Ureter (tissue), 1 donor: Measurements from ENCODE around the gene UNC119. TPM values are rescaled to one million over a fixed set of nuclear protein-coding genes. Genes with fewer than 3 reads are reported as not detected.

Experiments used
- DNase-seq: peaks from one replicate; pipeline ENCODE4 v3.0.0-alpha.2; 2020; ENCODE audit warnings: low spot score
- total RNA-seq: library from RNA; stranded (reverse); gene quantifications from one replicate; pipeline ENCODE4 v1.2.4, GENCODE V29; 2023
- donor health status: DM: yes; HTN: yes; CAD: no.

UNC119 gene
- total RNA-seq, 1 donor from 2014 or later: 37.5 TPM

GRCh38 chr17:28499364-28499664 lies 53.1 kb downstream of the UNC119 start:
- DNase-seq: no peak

- no peak for DNase-seq
Measured at GRCh38 chr17:28498652-28499363, 53.6 kb downstream of the UNC119 start.

- DNase-seq: no peak
Measured at GRCh38 chr17:28497931-28498330, 54.5 kb downstream of the UNC119 start.

Other genes starting within 250 kb of the UNC119 start
- 237 TPM for gene TMEM97, start 233.4 kb downstream of the UNC119 start, total RNA-seq
- 48.8 TPM for gene IFT20, start 217.2 kb downstream of the UNC119 start, total RNA-seq
- 55.1 TPM for gene TNFAIP1, start 216.9 kb downstream of the UNC119 start, total RNA-seq
- 74.6 TPM for gene POLDIP2, start 195.1 kb downstream of the UNC119 start, total RNA-seq
- not detected for gene SEBOX, start 187.4 kb downstream of the UNC119 start, total RNA-seq
- gene VTN, start 182.3 kb downstream of the UNC119 start, total RNA-seq: 1.0 TPM
- gene SARM1, start 180.9 kb downstream of the UNC119 start, total RNA-seq: 34.7 TPM
- gene SLC46A1, start 146.4 kb downstream of the UNC119 start, total RNA-seq: 15.4 TPM
- gene SLC13A2, start 79.0 kb downstream of the UNC119 start, total RNA-seq: 0.62 TPM
- 1.5 TPM for gene FOXN1, start 46.3 kb downstream of the UNC119 start, total RNA-seq
- gene PIGS, start 18.9 kb upstream of the UNC119 start, total RNA-seq: 52.9 TPM
- gene ALDOC, start 24.3 kb upstream of the UNC119 start, total RNA-seq: 15.7 TPM
- 8.5 TPM for gene SPAG5, start 46.4 kb upstream of the UNC119 start, total RNA-seq
- gene RSKR, start 61.6 kb upstream of the UNC119 start, total RNA-seq: 27.5 TPM
- 210 TPM for gene BLTP2, start 92.5 kb upstream of the UNC119 start, total RNA-seq
- gene SDF2, start 109.3 kb upstream of the UNC119 start, total RNA-seq: 49.2 TPM
- gene SUPT6H, start 109.6 kb upstream of the UNC119 start, total RNA-seq: 96.9 TPM
- 1.1 TPM for gene PROCA1, start 159.3 kb upstream of the UNC119 start, total RNA-seq
- gene RAB34, start 165.2 kb upstream of the UNC119 start, total RNA-seq: 82.9 TPM
- gene RPL23A, start 167.4 kb upstream of the UNC119 start, total RNA-seq: 1,937 TPM
- 18.1 TPM for gene TLCD1, start 173.6 kb upstream of the UNC119 start, total RNA-seq
- 14.9 TPM for gene NEK8, start 176.2 kb upstream of the UNC119 start, total RNA-seq
- 186 TPM for gene TRAF4, start 191.4 kb upstream of the UNC119 start, total RNA-seq